ENCODE measurements around the gene ZBTB42.

- TF ChIP-seq, protein P1, sequence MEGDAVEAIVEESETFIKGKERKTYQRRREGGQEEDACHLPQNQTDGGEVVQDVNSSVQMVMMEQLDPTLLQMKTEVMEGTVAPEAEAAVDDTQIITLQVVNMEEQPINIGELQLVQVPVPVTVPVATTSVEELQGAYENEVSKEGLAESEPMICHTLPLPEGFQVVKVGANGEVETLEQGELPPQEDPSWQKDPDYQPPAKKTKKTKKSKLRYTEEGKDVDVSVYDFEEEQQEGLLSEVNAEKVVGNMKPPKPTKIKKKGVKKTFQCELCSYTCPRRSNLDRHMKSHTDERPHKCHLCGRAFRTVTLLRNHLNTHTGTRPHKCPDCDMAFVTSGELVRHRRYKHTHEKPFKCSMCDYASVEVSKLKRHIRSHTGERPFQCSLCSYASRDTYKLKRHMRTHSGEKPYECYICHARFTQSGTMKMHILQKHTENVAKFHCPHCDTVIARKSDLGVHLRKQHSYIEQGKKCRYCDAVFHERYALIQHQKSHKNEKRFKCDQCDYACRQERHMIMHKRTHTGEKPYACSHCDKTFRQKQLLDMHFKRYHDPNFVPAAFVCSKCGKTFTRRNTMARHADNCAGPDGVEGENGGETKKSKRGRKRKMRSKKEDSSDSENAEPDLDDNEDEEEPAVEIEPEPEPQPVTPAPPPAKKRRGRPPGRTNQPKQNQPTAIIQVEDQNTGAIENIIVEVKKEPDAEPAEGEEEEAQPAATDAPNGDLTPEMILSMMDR (conservative IDR thresholded peaks at IDR 0.05; ENCODE audit: low read depth, low read length), result no peak
- TF ChIP-seq EZH2 (IDR thresholded peaks at IDR 0.05; ENCODE audit: low read length, unreplicated experiment), result no peak
- no peak for TF ChIP-seq EZH2phosphoT487 (IDR thresholded peaks at IDR 0.05; ENCODE audit: borderline replicate concordance, low read length)
Observed at GRCh38 chr14:104813286-104813685, 12.4 kb downstream of the ZBTB42 start.

Measured in PC-3 (cell line).